RWPE1 (cell line): Measurements from ENCODE around the gene FBXO7.
A peak's percentile ranks its signal among the peaks of the same experiment; 100 is the strongest.

ENCODE experiments used
- CTCF ChIA-PET: fragments of 350-600 bp; sonication (Branson Sonifier 250); formaldehyde crosslinking; extraction: SDS; loops from one replicate; lab custom pipeline; 2021; lab: Yijun Ruan, JAX
- POLR2A ChIA-PET: fragments of 400-600 bp; formaldehyde crosslinking; extraction: SDS; loops from one replicate; lab custom pipeline; 2020; ENCODE audit warnings: antibody characterized with exemption; ENCODE audit not compliant: low non-redundant PET; lab: Yijun Ruan, JAX
- DNase-seq: peaks from one replicate; pipeline ENCODE4 v3.0.0; 2012; ENCODE audit warnings: low spot score
- H3K27ac ChIP-seq: fragments of 450-650 bp; 2 replicates; pipeline ENCODE4 v1.5.1; 2017
- TF ChIP-seq, protein P1 (sequence below): fragments of 450-650 bp; conservative IDR thresholded peaks from 2 replicates; pipeline ENCODE4 v1.5.1; 2017; ENCODE audit warnings: low read depth, mild to moderate bottlenecking

The FBXO7 gene

DNA sequence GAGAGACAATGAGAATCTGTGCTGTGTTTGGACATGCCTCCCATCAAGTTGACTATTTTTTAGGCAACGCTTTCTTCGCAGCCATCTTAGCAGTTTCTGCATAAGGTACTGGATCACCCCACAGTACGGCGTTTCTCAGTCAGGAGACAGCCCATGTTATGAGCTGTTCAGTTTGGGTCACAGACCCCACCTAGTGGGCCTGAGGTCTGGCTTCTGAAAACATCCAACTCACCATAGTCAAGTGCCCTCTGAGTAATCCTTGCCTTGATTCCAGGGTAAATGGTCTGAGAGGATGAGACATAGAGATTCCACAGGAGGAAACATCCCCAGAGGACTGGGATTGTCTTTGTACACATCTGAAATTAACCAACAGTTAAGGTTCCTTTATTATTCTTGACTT, 17.6 kb upstream of the FBXO7 start:
- no peak overlapping the region for H3K27ac ChIP-seq
- CTCF ChIA-PET = no interaction called here
- POLR2A ChIA-PET = no interaction called here
- DNase-seq = no peak
- TF ChIP-seq, protein P1, sequence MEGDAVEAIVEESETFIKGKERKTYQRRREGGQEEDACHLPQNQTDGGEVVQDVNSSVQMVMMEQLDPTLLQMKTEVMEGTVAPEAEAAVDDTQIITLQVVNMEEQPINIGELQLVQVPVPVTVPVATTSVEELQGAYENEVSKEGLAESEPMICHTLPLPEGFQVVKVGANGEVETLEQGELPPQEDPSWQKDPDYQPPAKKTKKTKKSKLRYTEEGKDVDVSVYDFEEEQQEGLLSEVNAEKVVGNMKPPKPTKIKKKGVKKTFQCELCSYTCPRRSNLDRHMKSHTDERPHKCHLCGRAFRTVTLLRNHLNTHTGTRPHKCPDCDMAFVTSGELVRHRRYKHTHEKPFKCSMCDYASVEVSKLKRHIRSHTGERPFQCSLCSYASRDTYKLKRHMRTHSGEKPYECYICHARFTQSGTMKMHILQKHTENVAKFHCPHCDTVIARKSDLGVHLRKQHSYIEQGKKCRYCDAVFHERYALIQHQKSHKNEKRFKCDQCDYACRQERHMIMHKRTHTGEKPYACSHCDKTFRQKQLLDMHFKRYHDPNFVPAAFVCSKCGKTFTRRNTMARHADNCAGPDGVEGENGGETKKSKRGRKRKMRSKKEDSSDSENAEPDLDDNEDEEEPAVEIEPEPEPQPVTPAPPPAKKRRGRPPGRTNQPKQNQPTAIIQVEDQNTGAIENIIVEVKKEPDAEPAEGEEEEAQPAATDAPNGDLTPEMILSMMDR = no peak

DNA sequence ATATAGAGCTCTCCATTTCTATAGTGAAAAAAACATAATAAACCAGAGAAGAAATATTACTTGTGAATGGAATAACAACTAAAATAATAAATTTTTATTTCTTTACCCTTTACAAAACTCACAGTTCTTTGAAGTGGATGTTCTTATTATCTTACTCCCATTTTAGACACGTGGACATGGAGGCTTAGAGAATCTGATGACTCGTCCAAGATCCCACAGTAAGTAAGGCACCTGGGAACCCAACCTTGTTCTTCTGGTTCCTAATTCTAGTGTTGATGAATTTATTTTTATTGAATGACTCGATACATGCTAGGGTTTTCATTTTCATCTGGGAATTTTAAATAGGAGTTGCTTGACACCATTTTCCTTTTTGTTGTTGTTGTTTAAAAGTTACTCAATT, 12.2 kb upstream of the FBXO7 start:
- ChIA-PET CTCF (no interaction called here), POLR2A (no interaction called here)
- TF ChIP-seq, protein P1 = no peak
- no peak overlapping the region for H3K27ac ChIP-seq
- DNase-seq = no peak

DNA sequence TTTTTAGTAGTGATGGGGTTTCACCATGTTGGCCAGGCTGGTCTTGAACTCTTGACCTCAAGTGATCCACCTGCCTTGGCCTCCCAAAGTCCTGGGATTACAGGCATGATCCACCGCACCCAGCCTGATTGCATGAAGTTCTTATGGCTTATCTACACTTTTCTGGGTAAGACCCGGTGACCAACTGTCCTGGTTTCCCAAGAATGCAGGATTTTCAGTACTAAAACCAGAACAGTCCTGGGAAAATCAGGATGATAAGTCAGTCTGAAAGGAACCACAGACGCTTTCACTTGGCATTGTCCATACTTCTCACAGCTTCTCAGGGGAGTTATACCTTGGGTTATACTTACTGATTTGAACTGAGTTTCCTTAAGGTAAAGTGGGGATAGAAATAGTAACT, 8.9 kb upstream of the FBXO7 start:
- ChIA-PET CTCF (no interaction called here), POLR2A (no interaction called here)
- H3K27ac ChIP-seq = no peak overlapping the region
- no peak for DNase-seq
- TF ChIP-seq, protein P1 = no peak

DNA sequence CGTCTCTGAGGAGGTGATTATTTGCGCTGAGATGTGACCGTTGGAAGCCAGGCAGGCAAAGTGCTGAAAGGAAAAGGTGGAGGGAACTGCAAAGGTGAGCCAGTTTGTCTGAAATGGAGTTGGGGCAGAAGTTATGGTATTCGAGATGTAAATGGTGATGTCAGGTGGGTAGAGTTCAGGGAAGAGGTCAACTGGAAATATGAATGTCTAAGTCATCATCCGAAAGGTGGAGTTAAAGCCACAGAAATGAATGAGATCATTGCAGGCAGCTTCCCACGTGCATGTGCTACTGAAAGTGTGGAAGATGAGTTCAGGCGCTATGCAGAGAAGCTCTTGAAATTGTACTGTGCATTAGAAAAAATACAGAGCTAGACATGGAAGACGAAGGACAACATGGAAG, 8.1 kb upstream of the FBXO7 start:
- TF ChIP-seq, protein P1 = no peak
- no peak for DNase-seq
- CTCF ChIA-PET = interaction anchor here (0.6 kb wide), 1 partner anchor 9 kb away, joined by 3 read pairs; no protein-coding TSS in a partner anchor
- H3K27ac ChIP-seq = no peak overlapping the region
- POLR2A ChIA-PET = no interaction called here

DNA sequence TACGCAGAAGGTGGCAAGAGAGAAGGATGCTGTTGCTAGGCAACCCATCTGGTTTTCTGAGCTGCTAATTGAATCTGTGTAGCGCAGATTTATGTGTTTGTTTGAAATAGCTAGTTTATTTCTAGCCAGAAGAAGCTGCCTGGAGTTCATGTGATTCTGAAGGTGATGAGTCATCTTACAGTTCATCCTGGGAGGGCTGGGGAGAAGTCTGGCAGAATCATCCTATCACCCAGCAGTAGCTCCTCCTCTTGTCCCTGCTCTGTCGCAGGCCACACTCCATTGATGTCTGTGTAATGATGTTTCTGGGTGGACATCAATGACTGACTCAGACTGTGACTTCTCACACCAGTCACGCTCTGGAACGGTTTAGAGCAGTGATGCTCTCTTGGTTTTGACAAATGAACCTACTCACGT, 4.8 kb upstream of the FBXO7 start:
- no peak for DNase-seq
- POLR2A ChIA-PET = no interaction called here
- H3K27ac ChIP-seq = no peak overlapping the region
- CTCF ChIA-PET = no interaction called here
- TF ChIP-seq, protein P1 = no peak

DNA sequence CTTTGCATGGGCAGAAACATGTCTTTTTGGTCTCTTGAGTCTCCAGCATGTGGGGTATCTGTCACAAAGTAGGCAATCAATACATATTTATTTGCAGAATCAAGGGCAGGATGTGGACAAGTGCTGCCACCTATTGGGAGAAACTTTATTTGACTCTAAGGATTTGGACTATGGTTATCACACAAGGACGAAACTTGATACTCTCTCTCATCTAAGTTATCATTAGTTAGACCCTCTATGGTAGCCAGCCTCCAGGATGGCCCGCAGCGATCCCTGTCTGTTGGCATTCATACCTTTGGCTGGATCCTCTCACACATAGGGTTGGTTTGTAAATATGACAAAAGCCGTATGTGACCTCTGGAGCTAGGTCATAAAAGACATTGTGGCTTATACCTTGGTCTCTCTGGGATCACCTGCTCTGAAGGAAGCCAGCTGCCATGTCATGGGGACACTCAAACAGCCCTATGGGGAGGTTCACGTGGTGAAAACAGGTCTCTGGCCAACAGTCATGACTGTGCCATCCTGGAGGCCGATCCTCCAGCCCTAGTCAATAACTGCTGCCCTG, 1.1 kb upstream of the FBXO7 start:
- peak overlapping the region; percentile 97 for H3K27ac ChIP-seq
- CTCF ChIA-PET = interaction anchor here (0.8 to 1.1 kb wide), 2 partner anchors 9 to 112 kb away, joined by 3 to 4 read pairs; partner anchors contain the start of gene BPIFC
- POLR2A ChIA-PET = no interaction called here
- TF ChIP-seq, protein P1 = peak; percentile 78
- peak; percentile 23 for DNase-seq
